ENCODE results near the gene KRT72.

- TF ChIP-seq EZH2phosphoT487 (IDR thresholded peaks at IDR 0.05; ENCODE audit: low read depth) (no peak), CTCF (IDR thresholded peaks at IDR 0.05; ENCODE audit: low read depth, low read length) (no peak)
Measured at GRCh38 chr12:52585066-52585465, 16.2 kb downstream of the KRT72 start.

Data from OCI-LY3 (cell line).